Measurements from ENCODE around the gene CMIP.

DNA sequence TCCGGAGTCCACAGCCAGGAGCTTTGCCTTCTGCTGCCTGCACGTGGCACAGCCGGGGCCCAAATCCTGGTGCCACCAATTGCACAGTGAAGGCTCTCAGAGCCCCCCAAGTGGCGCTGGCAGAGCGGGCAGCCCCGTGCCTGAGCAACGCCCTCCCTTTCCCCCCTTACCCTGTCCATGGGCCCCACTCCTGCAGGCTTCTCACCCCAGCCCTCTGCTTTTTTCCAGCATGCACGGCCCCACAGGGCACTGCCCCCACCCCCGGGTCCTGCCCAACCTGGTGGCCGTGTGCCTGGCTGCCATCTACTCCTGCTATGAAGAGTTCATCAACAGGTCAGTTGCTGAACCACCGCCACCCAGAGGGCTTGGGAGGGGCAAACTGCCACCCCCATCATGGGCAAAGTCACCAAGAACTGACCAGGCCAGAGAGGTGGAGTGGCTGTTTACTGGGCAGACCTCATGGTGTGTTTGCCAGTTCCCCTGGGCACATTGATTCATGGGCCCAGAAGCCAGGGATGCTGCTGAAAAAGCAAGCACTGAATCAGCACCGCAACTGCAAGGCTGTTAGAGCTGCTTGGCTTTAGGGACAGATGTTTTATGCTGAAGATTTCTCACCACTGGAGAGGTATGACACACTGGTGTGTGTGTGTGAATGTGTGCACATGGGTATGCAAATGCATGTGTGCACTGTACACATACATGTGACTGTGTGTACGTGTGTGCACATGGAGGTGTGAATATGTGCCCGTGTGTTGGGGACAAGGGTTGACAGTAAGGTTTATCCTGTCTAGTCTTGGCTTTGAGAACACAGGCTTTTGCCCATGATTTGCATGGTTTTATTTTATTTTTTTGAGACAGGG, 227.4 kb downstream of the CMIP start:
- TF ChIP-seq, protein P1, sequence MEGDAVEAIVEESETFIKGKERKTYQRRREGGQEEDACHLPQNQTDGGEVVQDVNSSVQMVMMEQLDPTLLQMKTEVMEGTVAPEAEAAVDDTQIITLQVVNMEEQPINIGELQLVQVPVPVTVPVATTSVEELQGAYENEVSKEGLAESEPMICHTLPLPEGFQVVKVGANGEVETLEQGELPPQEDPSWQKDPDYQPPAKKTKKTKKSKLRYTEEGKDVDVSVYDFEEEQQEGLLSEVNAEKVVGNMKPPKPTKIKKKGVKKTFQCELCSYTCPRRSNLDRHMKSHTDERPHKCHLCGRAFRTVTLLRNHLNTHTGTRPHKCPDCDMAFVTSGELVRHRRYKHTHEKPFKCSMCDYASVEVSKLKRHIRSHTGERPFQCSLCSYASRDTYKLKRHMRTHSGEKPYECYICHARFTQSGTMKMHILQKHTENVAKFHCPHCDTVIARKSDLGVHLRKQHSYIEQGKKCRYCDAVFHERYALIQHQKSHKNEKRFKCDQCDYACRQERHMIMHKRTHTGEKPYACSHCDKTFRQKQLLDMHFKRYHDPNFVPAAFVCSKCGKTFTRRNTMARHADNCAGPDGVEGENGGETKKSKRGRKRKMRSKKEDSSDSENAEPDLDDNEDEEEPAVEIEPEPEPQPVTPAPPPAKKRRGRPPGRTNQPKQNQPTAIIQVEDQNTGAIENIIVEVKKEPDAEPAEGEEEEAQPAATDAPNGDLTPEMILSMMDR (IDR thresholded peaks at IDR 0.05): no peak
- TF ChIP-seq POLR2A (IDR thresholded peaks at IDR 0.05): no peak
